Activated CD4-positive, alpha-beta T cell treated with anti-CD3 and anti-CD28 coated beads for 48 hours (primary cell): ENCODE results near the gene CXCL13.
"Not testable (repeated sequence)": the region's sequence is repeated elsewhere in the genome, so short reads cannot be mapped to it uniquely, and the experiment has no call there.

Experiments used
- DNase-seq: peaks from one replicate; pipeline ENCODE4 v3.0.0-alpha.2; 2020

Gene CXCL13, protein sequence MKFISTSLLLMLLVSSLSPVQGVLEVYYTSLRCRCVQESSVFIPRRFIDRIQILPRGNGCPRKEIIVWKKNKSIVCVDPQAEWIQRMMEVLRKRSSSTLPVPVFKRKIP

GRCh38 chr4:77605210-77605902 is at the start of gene CXCL13:
Gene CXCL13, plus strand, starts transcription at chr4:77605820. Its CDS starts 46 bp downstream, at chr4:77605866.
- no peak for DNase-seq

GRCh38 chr4:77560170-77560569 is 45.5 kb upstream of the CXCL13 start:
- DNase-seq = no peak

- DNase-seq = not testable (repeated sequence)
These were observed 43.9 kb upstream of the CXCL13 start for GRCh38 chr4:77561720-77562119.

- no peak for DNase-seq
These were observed 41.4 kb upstream of the CXCL13 start for GRCh38 chr4:77564231-77564630.

GRCh38 chr4:77566148-77566547 is 39.5 kb upstream of the CXCL13 start:
- no peak for DNase-seq

GRCh38 chr4:77567549-77567948 is 38.1 kb upstream of the CXCL13 start:
- no peak for DNase-seq

GRCh38 chr4:77570508-77571214 is 35.0 kb upstream of the CXCL13 start:
- not testable (repeated sequence) for DNase-seq

DNA sequence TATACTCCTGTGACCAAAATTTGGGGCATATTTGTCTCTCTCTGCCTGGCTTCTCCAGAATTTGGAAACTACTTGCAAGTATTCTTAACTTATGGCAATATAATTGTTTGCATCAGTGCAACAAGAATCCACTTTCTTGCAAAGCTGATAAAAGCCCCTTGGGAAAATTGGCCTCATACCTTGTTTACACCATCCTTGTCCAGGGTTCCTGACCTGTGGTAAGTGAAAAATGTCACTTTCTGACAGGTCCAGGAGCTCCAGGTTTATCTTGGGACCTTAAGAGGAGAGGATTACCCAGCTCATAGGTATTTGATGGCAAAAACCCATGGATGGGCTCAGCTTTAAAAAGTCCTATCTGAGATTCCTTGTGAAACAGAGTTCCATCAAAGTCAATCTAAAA is 29.3 kb upstream of the CXCL13 start:
- DNase-seq = no peak

DNA sequence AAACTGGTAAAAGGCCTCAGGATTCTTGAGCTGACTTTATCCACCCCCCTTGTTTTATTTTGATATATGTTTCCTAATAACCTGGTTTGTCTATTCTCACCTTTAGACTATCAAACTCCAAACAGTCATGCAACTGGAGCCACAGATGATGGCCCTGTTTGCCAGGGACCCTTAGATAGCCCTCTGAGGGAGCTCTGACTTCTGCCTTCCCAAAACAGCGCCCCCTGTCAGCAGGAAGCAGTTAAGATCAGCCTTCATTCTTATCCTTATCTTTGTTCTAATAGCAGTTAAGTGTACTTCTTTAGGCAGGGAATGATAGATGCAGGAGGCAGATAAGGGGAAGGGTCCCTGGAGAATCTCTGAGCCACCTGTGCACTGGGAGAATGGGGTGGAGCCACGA is 27.5 kb upstream of the CXCL13 start:
- no peak for DNase-seq

DNA sequence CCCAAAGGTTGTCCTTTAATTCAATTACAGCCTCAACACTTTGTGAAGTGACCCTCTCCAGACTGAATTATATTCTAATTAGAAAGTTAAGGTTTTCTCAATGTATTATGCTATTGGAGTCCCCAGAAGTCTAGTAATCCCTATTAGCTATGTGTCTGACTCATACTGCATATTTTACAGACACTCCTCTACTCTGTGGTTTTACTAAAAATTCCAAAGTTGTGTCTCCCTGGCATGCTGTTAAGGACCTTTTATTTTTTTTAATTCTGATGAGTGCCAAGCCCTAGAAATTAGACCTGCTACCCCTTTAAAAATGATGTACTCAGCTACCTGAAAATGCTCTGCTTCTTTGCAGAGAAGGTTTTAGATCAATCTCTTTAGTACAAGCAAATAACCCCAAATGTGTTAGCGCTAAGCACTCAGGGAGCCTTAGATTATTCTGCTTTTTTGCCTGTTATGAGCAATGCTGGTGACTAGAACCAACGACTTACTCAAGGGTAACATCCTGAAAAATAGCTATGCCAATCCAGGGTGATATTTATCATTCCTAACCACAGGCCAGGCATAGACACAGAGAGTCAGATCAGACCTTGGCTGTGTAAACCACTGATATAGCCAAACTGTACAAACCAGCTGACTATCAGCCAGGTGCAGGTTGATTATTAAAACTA is 26.1 kb upstream of the CXCL13 start:
- no peak for DNase-seq

DNA sequence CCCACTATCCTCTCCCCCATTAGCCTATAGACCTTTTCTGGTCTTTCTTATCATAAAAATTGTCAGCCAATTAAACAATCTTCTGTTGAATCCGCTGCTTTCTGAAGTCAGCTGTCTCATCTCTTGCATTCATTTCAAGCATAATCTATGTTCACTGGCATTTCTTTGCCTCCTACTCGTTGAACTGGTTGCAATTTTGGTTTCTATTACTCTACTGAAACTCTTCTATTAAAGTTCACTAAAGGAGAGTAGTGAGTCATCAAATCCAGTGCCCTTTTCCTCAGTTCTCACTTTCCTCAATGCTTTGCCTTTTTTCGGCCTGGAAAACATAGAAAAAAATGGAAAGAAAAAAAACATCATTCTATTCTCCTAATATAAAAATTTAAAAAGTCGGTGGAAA is 23.9 kb upstream of the CXCL13 start:
- no peak for DNase-seq

DNA sequence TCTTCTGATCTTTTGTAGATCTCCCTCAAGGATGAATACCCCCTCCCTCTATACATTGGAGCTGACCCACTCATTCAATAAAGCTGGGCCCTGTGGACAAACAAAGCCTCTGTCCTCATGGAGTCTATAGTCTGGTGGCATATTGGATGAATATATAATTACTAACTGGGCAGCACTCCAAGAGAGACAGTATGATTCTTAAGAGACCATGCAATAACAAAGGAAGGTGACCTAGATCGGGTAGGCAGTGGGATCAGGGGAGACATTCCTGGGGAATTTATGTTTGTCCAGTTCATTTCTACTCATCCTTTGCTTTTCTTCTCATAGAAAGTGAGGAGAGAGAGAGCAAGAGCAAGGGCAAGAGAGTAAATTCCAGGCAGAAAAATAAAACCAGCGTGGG is 23.5 kb upstream of the CXCL13 start:
- no peak for DNase-seq

- DNase-seq = no peak
These were observed 22.9 kb upstream of the CXCL13 start for GRCh38 chr4:77582711-77583110.

- DNase-seq = peak; percentile 82
These were observed 18.7 kb upstream of the CXCL13 start for GRCh38 chr4:77586951-77587383.

DNA sequence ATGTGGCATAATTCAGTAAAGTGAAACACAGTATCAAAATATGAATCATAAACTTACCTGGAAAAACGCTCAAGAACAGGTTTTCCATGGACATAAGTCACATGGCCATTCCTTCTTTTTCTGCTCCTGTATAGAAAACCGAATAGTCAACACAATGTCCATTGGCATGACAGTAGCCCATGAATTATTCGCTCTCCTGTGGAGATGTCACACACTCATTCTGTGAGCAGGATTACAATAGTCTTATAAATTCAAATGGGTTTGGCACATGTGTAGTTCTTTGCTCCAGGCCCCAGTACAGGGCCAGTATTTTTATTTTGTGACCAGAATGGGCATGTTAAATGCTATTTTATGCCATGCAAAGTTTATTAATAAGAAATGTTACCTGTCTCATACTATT is 15.1 kb upstream of the CXCL13 start:
- no peak for DNase-seq

- no peak for DNase-seq
These were observed 14.1 kb upstream of the CXCL13 start for GRCh38 chr4:77591532-77591931.

DNA sequence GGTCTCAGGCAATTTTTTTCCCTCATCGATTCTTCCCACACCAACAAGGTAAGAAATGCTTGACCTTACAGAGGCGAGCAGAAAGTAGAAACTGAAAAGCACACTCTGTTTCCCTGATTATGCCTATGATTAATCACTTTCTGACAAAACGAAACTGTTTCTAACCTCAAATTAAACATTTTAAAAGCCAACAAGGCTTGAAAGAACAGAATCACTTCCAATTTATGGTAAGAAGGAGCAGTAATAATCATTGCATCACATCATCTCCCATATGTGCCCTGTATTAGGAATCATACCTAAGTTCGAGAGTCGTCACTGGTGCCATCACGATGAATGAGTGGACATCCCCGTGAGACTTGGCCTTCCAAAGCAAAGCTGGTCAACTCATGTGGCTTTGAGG is 12.5 kb upstream of the CXCL13 start:
- no peak for DNase-seq

GRCh38 chr4:77593993-77594392 is 11.6 kb upstream of the CXCL13 start:
- no peak for DNase-seq

- no peak for DNase-seq
These were observed 10.2 kb upstream of the CXCL13 start for GRCh38 chr4:77595364-77595973.

- DNase-seq = peak; percentile 31
These were observed 6.2 kb upstream of the CXCL13 start for GRCh38 chr4:77599378-77599777.

DNA sequence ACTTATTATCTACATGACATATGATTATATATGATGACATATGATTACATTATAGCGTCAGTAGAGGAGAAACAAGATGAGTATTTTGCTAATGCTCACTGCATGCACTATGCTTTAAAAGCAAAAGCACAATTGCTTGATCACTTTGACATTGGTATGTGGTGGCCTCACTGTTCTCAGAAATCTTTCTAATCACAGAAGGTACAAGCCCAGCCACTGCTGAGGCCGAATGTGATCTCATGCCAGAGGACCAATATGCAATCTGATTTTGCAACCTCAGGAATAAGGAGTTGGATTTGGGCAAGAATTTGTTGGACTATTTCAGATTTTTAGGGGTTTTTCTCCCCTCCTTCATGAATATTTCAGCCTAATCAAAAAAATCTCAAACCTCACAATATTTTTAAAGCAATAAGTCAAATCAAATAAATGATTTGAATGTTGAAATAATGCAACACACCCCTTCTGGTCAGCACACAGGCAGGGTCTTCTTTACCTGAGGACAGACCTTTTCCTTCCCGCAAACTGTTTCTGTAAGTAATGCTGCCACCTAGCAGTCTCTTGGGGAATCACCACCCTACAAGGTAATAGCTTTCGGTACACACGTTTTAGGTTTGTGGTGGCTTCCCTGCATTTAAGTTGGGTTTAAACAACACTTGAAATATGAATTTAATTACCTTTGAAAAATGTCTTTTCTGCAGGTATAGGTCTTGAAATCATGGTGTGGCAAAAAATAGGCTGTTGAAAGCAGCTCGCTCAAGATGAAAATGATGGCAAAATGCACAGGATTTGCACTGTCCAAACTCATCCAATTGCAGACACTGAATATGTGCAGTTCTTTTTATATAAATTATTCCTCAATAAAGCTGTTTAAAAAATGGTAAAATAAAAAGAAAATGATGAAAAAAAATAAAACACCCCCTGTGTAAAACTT is 4.8 kb upstream of the CXCL13 start:
- peak; percentile 51 for DNase-seq

- DNase-seq = no peak
These were observed 3.9 kb upstream of the CXCL13 start for GRCh38 chr4:77601614-77602187.
